Measurements from ENCODE around the gene RGS7.
"Not testable (repeated sequence)": the region's sequence is repeated elsewhere in the genome, so short reads cannot be mapped to it uniquely, and the experiment has no call there.

Gene RGS7

DNA sequence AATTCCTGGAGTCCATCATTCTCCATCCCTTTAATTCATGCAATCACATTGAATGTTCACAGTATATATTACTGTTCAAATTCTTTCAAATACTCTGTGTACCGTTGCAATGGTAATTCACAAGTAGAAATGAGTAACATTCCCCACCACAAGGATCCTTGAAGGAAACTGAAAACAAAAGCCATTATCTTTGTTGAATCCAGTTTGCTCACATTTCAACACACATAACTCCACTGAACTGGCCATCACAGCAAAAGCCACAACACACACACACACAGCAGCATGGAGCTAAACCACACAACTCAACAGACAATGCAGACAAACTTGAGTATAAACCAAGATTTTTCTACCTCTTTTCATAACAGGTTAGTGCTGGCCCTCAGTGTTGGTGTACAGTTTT lies 556.7 kb downstream of the RGS7 start:
- Histone ChIP-seq H3K4me1 (ENCODE audit: control insufficient read depth, insufficient read depth, low read length) (peaks cover 37% of the 10 kb centered on the region), H3K4me3 (ENCODE audit: low read length) (no peak overlapping the region), H3K9ac (ENCODE audit: low read depth, low read length) (no peak overlapping the region), H3K36me3 (ENCODE audit: insufficient read depth, low read length) (no peaks in the 10 kb centered on the region), H3K4me2 (ENCODE audit: low read length) (no peak overlapping the region), H3K9me3 (replicated peaks; ENCODE audit: low read length) (no peaks in the 10 kb centered on the region), H3K27me3 (ENCODE audit: control insufficient read depth, insufficient read depth, low read length) (no peaks in the 10 kb centered on the region)

- Histone ChIP-seq H3K4me1 (ENCODE audit: control insufficient read depth, insufficient read depth, low read length) (peaks cover 11% of the 10 kb centered on the region), H3K4me2 (ENCODE audit: low read length) (no peak overlapping the region), H3K4me3 (ENCODE audit: low read length) (no peak overlapping the region), H3K36me3 (ENCODE audit: insufficient read depth, low read length) (no peaks in the 10 kb centered on the region), H3K9me3 (replicated peaks; ENCODE audit: low read length) (no peaks in the 10 kb centered on the region), H3K27me3 (ENCODE audit: control insufficient read depth, insufficient read depth, low read length) (no peaks in the 10 kb centered on the region), H3K9ac (ENCODE audit: low read depth, low read length) (no peak overlapping the region)
Observed at GRCh38 chr1:240797050-240797449, 560.0 kb downstream of the RGS7 start.

DNA sequence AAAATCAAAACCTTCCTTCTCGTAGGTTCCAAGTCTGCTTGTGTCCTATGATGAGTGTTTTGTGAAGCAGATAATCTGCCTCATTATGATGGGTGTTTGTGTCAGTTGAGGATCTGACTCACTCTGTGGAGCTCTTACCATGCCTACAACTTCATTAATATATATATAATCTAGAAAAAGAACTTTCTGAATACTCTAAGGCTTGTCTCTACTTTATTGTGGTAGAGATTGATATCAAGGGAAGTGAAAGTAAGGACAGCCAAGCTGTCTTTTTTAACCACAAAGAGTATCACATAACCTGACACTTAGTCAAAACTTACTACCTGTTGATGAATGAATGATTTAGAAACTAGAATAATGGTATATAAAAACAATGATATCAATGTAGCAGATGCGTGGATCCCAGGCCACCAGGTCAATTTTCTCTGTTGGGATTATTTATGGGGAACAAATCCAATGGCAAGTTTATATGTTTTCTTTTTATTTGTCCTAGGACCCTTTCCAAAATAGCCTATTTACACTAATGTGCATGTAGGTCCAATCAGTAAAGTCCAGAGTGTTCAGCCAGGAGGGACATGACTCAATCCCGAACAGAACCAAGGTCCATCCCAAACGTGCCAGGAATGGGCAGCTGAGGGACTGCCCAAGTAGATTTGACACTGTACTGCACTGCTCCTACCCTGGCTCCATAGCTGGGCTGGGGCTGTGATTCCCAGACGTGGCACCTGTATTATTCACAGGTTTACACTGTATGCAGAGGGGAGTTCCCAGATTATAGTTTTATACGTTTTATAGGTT lies 562.8 kb downstream of the RGS7 start:
- H3K36me3 ChIP-seq (ENCODE audit: insufficient read depth, low read length), result no peaks in the 10 kb centered on the region
- peaks cover 6% of the 10 kb centered on the region for H3K4me1 ChIP-seq (ENCODE audit: control insufficient read depth, insufficient read depth, low read length)
- H3K4me3 ChIP-seq (ENCODE audit: low read length), result no peak overlapping the region
- H3K9me3 ChIP-seq (replicated peaks; ENCODE audit: low read length), result no peaks in the 10 kb centered on the region
- H3K4me2 ChIP-seq (ENCODE audit: low read length), result no peak overlapping the region
- H3K27me3 ChIP-seq (ENCODE audit: control insufficient read depth, insufficient read depth, low read length), result no peaks in the 10 kb centered on the region
- H3K9ac ChIP-seq (ENCODE audit: low read depth, low read length), result no peak overlapping the region

DNA sequence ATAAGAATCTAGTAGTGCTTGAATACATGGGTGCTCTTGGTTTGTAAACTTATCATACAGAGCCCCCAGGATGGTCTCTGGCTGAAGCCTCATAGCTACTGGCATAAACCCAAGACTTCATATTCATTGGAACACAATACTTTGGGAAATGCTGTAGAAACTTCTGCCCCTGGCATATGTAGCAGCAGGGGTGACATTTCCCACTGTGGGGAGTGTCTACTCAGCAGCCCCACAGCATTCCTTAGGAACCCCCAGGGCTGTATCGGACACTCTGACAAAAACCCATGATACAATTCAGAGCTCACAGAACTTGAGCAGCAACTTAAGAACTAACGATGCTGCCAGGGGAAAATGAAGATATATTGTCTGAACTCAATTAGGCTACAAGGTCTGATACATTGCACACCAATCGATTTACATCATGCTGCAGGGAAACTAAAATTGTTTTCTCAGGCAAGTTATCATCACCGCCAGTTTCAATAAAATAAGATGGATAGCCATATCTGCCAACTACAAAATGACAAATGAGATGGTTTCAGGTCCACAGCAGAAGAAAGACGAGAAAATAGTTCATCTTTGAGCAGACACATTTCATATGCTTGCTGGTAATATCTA lies 564.0 kb downstream of the RGS7 start:
- Histone ChIP-seq H3K9me3 (replicated peaks; ENCODE audit: low read length) (no peaks in the 10 kb centered on the region), H3K4me3 (ENCODE audit: low read length) (no peak overlapping the region), H3K9ac (ENCODE audit: low read depth, low read length) (no peak overlapping the region), H3K4me2 (ENCODE audit: low read length) (no peak overlapping the region), H3K36me3 (ENCODE audit: insufficient read depth, low read length) (no peaks in the 10 kb centered on the region), H3K27me3 (ENCODE audit: control insufficient read depth, insufficient read depth, low read length) (no peaks in the 10 kb centered on the region), H3K4me1 (ENCODE audit: control insufficient read depth, insufficient read depth, low read length) (peaks cover 6% of the 10 kb centered on the region)

GRCh38 chr1:240790856-240791255 lies 566.1 kb downstream of the RGS7 start:
- Histone ChIP-seq H3K27me3 (ENCODE audit: control insufficient read depth, insufficient read depth, low read length) (no peaks in the 10 kb centered on the region), H3K4me2 (ENCODE audit: low read length) (no peak overlapping the region), H3K9ac (ENCODE audit: low read depth, low read length) (no peak overlapping the region)

GRCh38 chr1:240786880-240787279 lies 570.1 kb downstream of the RGS7 start:
- Histone ChIP-seq H3K36me3 (ENCODE audit: insufficient read depth, low read length) (no peaks in the 10 kb centered on the region), H3K4me3 (ENCODE audit: low read length) (no peak overlapping the region), H3K4me1 (ENCODE audit: control insufficient read depth, insufficient read depth, low read length) (no peaks in the 10 kb centered on the region), H3K4me2 (ENCODE audit: low read length) (no peak overlapping the region), H3K9me3 (replicated peaks; ENCODE audit: low read length) (no peaks in the 10 kb centered on the region), H3K9ac (ENCODE audit: low read depth, low read length) (no peak overlapping the region), H3K27me3 (ENCODE audit: control insufficient read depth, insufficient read depth, low read length) (no peaks in the 10 kb centered on the region)

More at GRCh38 chr1:240790856-240791255, 566.1 kb downstream of the RGS7 start:
- Histone ChIP-seq H3K9me3 (replicated peaks; ENCODE audit: low read length) (no peaks in the 10 kb centered on the region), H3K4me3 (ENCODE audit: low read length) (no peak overlapping the region), H3K36me3 (ENCODE audit: insufficient read depth, low read length) (no peaks in the 10 kb centered on the region), H3K4me1 (ENCODE audit: control insufficient read depth, insufficient read depth, low read length) (no peaks in the 10 kb centered on the region)

DNA sequence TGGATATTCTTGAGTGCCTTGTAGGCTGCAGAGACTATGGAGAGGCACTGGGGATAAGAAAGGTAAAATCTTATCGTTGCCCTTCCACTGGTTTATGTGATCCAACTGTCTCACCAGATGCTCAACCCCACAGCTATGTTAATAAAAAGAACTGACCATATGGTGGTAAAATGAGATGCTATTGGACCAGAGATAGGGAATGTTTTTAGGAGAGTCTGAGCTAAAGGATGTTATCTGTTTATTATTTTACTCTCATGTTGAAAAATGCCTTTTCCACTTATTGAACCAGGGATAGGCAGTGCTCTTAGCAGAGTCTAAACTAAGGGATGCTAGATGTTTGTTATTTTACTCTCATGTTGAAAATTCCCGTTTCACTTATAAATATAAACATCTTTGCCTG lies 572.2 kb downstream of the RGS7 start:
- Histone ChIP-seq H3K9ac (ENCODE audit: low read depth, low read length) (no peak overlapping the region), H3K4me2 (ENCODE audit: low read length) (no peak overlapping the region), H3K36me3 (ENCODE audit: insufficient read depth, low read length) (no peaks in the 10 kb centered on the region), H3K9me3 (replicated peaks; ENCODE audit: low read length) (no peaks in the 10 kb centered on the region), H3K4me3 (ENCODE audit: low read length) (no peak overlapping the region), H3K27me3 (ENCODE audit: control insufficient read depth, insufficient read depth, low read length) (no peaks in the 10 kb centered on the region), H3K4me1 (ENCODE audit: control insufficient read depth, insufficient read depth, low read length) (no peaks in the 10 kb centered on the region)

GRCh38 chr1:240783728-240784137 lies 573.3 kb downstream of the RGS7 start:
- H3K4me1 ChIP-seq (ENCODE audit: control insufficient read depth, insufficient read depth, low read length); H3K4me2 ChIP-seq (ENCODE audit: low read length); H3K9me3 ChIP-seq (replicated peaks; ENCODE audit: low read length); H3K36me3 ChIP-seq (ENCODE audit: insufficient read depth, low read length); H3K27me3 ChIP-seq (ENCODE audit: control insufficient read depth, insufficient read depth, low read length); H3K4me3 ChIP-seq (ENCODE audit: low read length); H3K9ac ChIP-seq (ENCODE audit: low read depth, low read length): not testable (repeated sequence)

- no peak overlapping the region for H3K4me3 ChIP-seq (ENCODE audit: low read length)
- H3K36me3 ChIP-seq (ENCODE audit: insufficient read depth, low read length), result no peaks in the 10 kb centered on the region
- no peak overlapping the region for H3K4me2 ChIP-seq (ENCODE audit: low read length)
- no peak overlapping the region for H3K9ac ChIP-seq (ENCODE audit: low read depth, low read length)
- H3K27me3 ChIP-seq (ENCODE audit: control insufficient read depth, insufficient read depth, low read length), result no peaks in the 10 kb centered on the region
- no peaks in the 10 kb centered on the region for H3K9me3 ChIP-seq (replicated peaks; ENCODE audit: low read length)
- H3K4me1 ChIP-seq (ENCODE audit: control insufficient read depth, insufficient read depth, low read length), result no peaks in the 10 kb centered on the region
Observed at GRCh38 chr1:240776237-240776636, 580.8 kb downstream of the RGS7 start.

DNA sequence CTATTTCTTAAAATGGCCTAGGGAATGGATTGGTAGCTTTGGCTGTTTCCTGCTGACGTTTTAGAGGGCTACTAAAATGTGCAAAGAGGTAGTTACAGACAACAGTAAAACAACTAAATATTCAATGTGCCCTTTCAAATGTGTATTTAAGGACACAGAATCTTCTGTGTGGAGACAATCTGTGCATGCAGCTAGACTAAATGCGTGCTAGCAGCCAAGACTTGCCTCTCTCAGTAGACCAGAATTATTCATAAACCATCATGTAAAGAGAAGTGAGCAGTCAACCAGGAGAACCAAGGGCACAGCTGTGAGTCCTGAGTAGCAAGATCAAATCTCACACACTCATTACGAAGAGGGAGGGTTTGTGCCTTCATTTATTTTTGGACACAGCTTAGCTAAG lies 584.9 kb downstream of the RGS7 start:
- Histone ChIP-seq H3K4me2 (ENCODE audit: low read length) (no peak overlapping the region), H3K4me3 (ENCODE audit: low read length) (no peak overlapping the region), H3K4me1 (ENCODE audit: control insufficient read depth, insufficient read depth, low read length) (peaks cover 2% of the 10 kb centered on the region), H3K9ac (ENCODE audit: low read depth, low read length) (no peak overlapping the region), H3K9me3 (replicated peaks; ENCODE audit: low read length) (no peaks in the 10 kb centered on the region), H3K36me3 (ENCODE audit: insufficient read depth, low read length) (no peaks in the 10 kb centered on the region), H3K27me3 (ENCODE audit: control insufficient read depth, insufficient read depth, low read length) (no peaks in the 10 kb centered on the region)

GRCh38 chr1:240771450-240771849 lies 585.6 kb downstream of the RGS7 start:
- Histone ChIP-seq H3K9ac (ENCODE audit: low read depth, low read length) (no peak overlapping the region), H3K36me3 (ENCODE audit: insufficient read depth, low read length) (no peaks in the 10 kb centered on the region), H3K4me2 (ENCODE audit: low read length) (no peak overlapping the region), H3K4me3 (ENCODE audit: low read length) (no peak overlapping the region), H3K27me3 (ENCODE audit: control insufficient read depth, insufficient read depth, low read length) (no peaks in the 10 kb centered on the region), H3K4me1 (ENCODE audit: control insufficient read depth, insufficient read depth, low read length) (peaks cover 8% of the 10 kb centered on the region), H3K9me3 (replicated peaks; ENCODE audit: low read length) (no peaks in the 10 kb centered on the region)

- peaks cover 20% of the 10 kb centered on the region for H3K4me1 ChIP-seq (ENCODE audit: control insufficient read depth, insufficient read depth, low read length)
- no peaks in the 10 kb centered on the region for H3K27me3 ChIP-seq (ENCODE audit: control insufficient read depth, insufficient read depth, low read length)
- no peak overlapping the region for H3K9ac ChIP-seq (ENCODE audit: low read depth, low read length)
- H3K36me3 ChIP-seq (ENCODE audit: insufficient read depth, low read length), result no peaks in the 10 kb centered on the region
- H3K9me3 ChIP-seq (replicated peaks; ENCODE audit: low read length), result peaks cover 5% of the 10 kb centered on the region
- H3K4me3 ChIP-seq (ENCODE audit: low read length), result no peak overlapping the region
- H3K4me2 ChIP-seq (ENCODE audit: low read length), result no peak overlapping the region
Observed at GRCh38 chr1:240768979-240769378, 588.0 kb downstream of the RGS7 start.
